Measurements from ENCODE around the gene ILF3. TPM values are rescaled to one million over a fixed set of nuclear protein-coding genes. Genes with fewer than 3 reads are reported as not detected.

The ILF3 gene
- total and polyA plus RNA-seq, 11 donors, result 45.7 to 140 (median 110) TPM

- ATAC-seq (no peak), DNase-seq (no peak)
- peaks cover 0 to 6% (median 0%) of the 10 kb centered on the region in 9 donors for H3K36me3 ChIP-seq
- no peak for TF ChIP-seq POLR2A (IDR thresholded peaks at IDR 0.05)
- TF ChIP-seq, protein P1, sequence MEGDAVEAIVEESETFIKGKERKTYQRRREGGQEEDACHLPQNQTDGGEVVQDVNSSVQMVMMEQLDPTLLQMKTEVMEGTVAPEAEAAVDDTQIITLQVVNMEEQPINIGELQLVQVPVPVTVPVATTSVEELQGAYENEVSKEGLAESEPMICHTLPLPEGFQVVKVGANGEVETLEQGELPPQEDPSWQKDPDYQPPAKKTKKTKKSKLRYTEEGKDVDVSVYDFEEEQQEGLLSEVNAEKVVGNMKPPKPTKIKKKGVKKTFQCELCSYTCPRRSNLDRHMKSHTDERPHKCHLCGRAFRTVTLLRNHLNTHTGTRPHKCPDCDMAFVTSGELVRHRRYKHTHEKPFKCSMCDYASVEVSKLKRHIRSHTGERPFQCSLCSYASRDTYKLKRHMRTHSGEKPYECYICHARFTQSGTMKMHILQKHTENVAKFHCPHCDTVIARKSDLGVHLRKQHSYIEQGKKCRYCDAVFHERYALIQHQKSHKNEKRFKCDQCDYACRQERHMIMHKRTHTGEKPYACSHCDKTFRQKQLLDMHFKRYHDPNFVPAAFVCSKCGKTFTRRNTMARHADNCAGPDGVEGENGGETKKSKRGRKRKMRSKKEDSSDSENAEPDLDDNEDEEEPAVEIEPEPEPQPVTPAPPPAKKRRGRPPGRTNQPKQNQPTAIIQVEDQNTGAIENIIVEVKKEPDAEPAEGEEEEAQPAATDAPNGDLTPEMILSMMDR (IDR thresholded peaks at IDR 0.05), result peak; percentile 32 to 60 (median 50)
- no peak overlapping the region for H3K27ac ChIP-seq
- H3K9me3 ChIP-seq, result no peaks in the 10 kb centered on the region
- WGBS, 4 donors, result 36 to 45% (median 43%) methylated on average over 15 of the region's 15 CpGs
- intact Hi-C loops (cut with DNase I), result loop anchor here in 7 of 10 donors (1.0 to 5.0 kb wide), 8 partner anchors 37 to 592 kb away; partner anchors contain the start of genes ILF3 (in 1 of the 7) and PPAN (in 1 of the 7)
- H3K27me3 ChIP-seq, result no peaks in the 10 kb centered on the region
- no peak overlapping the region for H3K4me3 ChIP-seq
- peaks cover 0 to 30% (median 19%) of the 10 kb centered on the region in 12 donors for H3K4me1 ChIP-seq
Measured at GRCh38 chr19:10699650-10700335, 45.6 kb downstream of the ILF3 start.

DNA sequence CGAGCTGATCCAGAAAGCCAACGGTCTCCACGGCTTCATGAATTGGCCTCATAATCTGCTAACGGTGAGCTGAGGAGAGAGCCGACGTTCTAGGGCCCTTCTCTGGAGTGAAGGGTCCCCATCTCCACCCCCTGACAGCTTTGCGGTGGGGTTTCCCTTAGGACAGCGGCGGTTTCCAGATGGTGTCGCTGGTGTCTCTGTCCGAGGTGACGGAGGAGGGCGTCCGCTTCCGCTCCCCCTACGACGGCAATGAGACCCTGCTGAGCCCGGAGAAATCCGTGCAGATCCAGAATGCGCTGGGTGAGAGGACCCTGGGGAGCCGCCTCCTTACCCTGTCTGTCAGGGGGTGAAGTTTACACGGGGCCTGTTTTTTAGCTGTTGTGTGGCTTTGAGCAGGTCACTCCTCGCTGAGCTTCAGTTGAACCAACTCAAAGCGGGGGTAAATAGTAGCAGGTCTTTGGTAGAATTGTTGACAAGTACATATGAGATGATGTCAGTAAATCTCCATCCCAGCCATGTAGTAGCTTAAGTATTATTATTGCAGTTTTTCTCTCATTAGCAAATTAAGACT is 47.9 kb downstream of the ILF3 start:
- TF ChIP-seq, protein P1 (IDR thresholded peaks at IDR 0.05), result no peak
- no peak for TF ChIP-seq POLR2A (IDR thresholded peaks at IDR 0.05)
- no peaks in the 10 kb centered on the region for H3K9me3 ChIP-seq
- peak overlapping the region; percentile 56 to 97 (median 77) for H3K4me3 ChIP-seq
- ATAC-seq (peak; percentile 20 to 63 (median 48)), DNase-seq (no peak)
- intact Hi-C loops (cut with DNase I), result loop anchor here in 1 of 10 donors (1.0 to 5.0 kb wide), 2 partner anchors 121 to 160 kb away; no protein-coding TSS in a partner anchor
- no peaks in the 10 kb centered on the region for H3K27me3 ChIP-seq
- WGBS, 4 donors, result 6 to 10% (median 7%) methylated on average over 17 to 24 of the region's 24 CpGs
- peaks cover 0 to 15% (median 10%) of the 10 kb centered on the region in 12 donors for H3K4me1 ChIP-seq
- peaks cover 0 to 6% (median 0%) of the 10 kb centered on the region in 9 donors for H3K36me3 ChIP-seq
- H3K27ac ChIP-seq, result peak overlapping the region in 9 of 12 donors; percentile 6 to 79 (median 68)

DNA sequence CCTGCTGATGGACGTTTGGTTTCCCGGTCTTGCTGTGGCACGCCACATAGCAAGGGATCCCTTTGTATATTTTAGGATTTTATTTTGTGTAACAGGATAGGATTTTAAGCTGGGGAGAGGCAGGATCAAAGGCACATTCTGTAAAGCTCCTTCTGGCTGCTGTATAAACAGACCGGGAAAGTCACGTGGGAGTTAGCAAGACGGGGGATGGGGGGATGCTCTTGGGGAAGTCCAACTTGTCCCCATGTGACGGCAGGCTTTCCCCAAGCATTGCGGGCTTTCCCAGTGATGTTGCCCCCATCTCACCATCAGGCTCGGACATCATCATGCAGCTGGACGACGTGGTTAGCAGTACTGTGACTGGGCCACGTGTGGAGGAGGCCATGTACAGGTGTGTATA is 52.8 kb downstream of the ILF3 start:
- 87 to 92% (median 90%) methylated on average over 12 of the region's 12 CpGs for WGBS, 4 donors
- ATAC-seq (no peak), DNase-seq (no peak)
- intact Hi-C loops (cut with DNase I), result no loop called here
- Histone ChIP-seq H3K27me3 (no peaks in the 10 kb centered on the region), H3K4me3 (no peak overlapping the region), H3K4me1 (peaks cover 0 to 7% (median 2%) of the 10 kb centered on the region in 12 donors), H3K36me3 (peaks cover 0 to 28% (median 12%) of the 10 kb centered on the region in 9 donors), H3K27ac (no peak overlapping the region), H3K9me3 (no peaks in the 10 kb centered on the region)
- TF ChIP-seq, protein P1 (IDR thresholded peaks at IDR 0.05), result no peak
- no peak for TF ChIP-seq POLR2A (IDR thresholded peaks at IDR 0.05)

DNA sequence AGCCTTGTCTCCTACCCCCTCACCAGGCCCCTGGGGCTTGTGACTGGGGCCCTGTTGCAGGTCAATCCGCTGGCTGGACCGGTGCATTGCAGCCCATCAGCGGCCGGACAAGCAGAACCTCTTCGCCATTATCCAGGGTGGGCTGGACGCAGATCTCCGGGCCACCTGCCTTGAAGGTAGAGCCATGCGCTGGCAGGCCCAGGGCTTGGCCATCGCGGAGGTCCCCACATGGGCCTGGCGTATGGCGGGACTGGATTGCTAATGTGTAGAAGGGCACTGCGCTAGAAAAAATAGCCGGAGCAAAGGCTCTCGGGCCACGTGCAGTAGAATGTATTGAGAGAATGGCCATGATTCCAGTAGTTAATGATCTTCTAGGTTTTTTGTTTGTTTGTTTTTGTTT is 53.3 kb downstream of the ILF3 start:
- H3K4me3 ChIP-seq, result no peak overlapping the region
- no peaks in the 10 kb centered on the region for H3K9me3 ChIP-seq
- ATAC-seq (peak in 2 of 4 donors; percentile 16 to 20), DNase-seq (no peak)
- no peaks in the 10 kb centered on the region for H3K27me3 ChIP-seq
- H3K4me1 ChIP-seq, result peaks cover 0 to 3% (median 0%) of the 10 kb centered on the region in 12 donors
- H3K27ac ChIP-seq, result no peak overlapping the region
- intact Hi-C loops (cut with DNase I), result no loop called here
- 92 to 98% (median 96%) methylated on average over 16 of the region's 16 CpGs for WGBS, 4 donors
- peaks cover 0 to 28% (median 12%) of the 10 kb centered on the region in 9 donors for H3K36me3 ChIP-seq
- TF ChIP-seq, protein P1 (IDR thresholded peaks at IDR 0.05), result no peak
- no peak for TF ChIP-seq POLR2A (IDR thresholded peaks at IDR 0.05)
